WTC11 (cell line): ENCODE measurements around the gene TXNIP. TPM values are rescaled to one million over a fixed set of nuclear protein-coding genes. Genes with fewer than 3 reads are reported as not detected.

Source experiments
- ATAC-seq: fragments of 200-7000 bp; cut with Tn5 transposase; 2 replicates; pipeline ENCODE4 v1.10.0; 2021; ENCODE audit warnings: mild to moderate bottlenecking, moderate library complexity
- CTCF ChIA-PET: fragments of 300-600 bp; sonication (Branson Sonifier 250); formaldehyde crosslinking; loops from one replicate; lab custom pipeline; 2021; ENCODE audit warnings: antibody characterized with exemption; lab: Charles Lee
- POLR2A ChIA-PET: fragments of 350-600 bp; sonication (Branson Sonifier 250); formaldehyde crosslinking; loops from one replicate; lab custom pipeline; 2021; ENCODE audit warnings: antibody characterized with exemption; lab: Charles Lee
- DNase-seq: peaks from one replicate; pipeline ENCODE4 v3.0.0; 2021; ENCODE audit warnings: low spot score
- H3K27ac Mint-ChIP-seq: 2 replicates; pipeline ENCODE4 v1.8.0; 2021; ENCODE audit warnings: mixed read lengths
- H3K27me3 Mint-ChIP-seq: 2 replicates; pipeline ENCODE4 v1.8.0; 2021; ENCODE audit warnings: low read depth, mild to moderate bottlenecking, moderate library complexity, mixed read lengths
- H3K36me3 Mint-ChIP-seq: 2 replicates; pipeline ENCODE4 v1.8.0; 2021; ENCODE audit warnings: mixed read lengths
- H3K4me1 Mint-ChIP-seq: 2 replicates; pipeline ENCODE4 v1.8.0; 2022; ENCODE audit warnings: mixed read lengths
- H3K4me3 Mint-ChIP-seq: 2 replicates; pipeline ENCODE4 v1.8.0; 2021; ENCODE audit warnings: mild to moderate bottlenecking, moderate library complexity, mixed read lengths
- H3K9me3 Mint-ChIP-seq: 2 replicates; pipeline ENCODE4 v1.8.0; 2021; ENCODE audit warnings: mixed read lengths
- FOXJ3 ChIP-seq: sonication (generic); formaldehyde crosslinking; IDR thresholded peaks from 2 replicates; pipeline ENCODE4 v1.9.0; 2021; ENCODE audit warnings: missing genetic modification reagents, mild to moderate bottlenecking, borderline replicate concordance
- GRHL2 ChIP-seq: fragments of 250-450 bp; sonication (Bioruptor Pico); IDR thresholded peaks from 2 replicates; pipeline ENCODE4 v1.8.0; 2022; ENCODE audit warnings: mild to moderate bottlenecking, moderate library complexity; ENCODE audit not compliant: insufficient replicate concordance, severe bottlenecking
- IRF2 ChIP-seq: sonication (generic); formaldehyde crosslinking; IDR thresholded peaks from 2 replicates; pipeline ENCODE4 v1.8.0; 2022; ENCODE audit warnings: low read depth, missing genetic modification reagents, borderline replicate concordance
- KAT7 ChIP-seq: sonication (generic); formaldehyde crosslinking; IDR thresholded peaks from 2 replicates; pipeline ENCODE4 v1.8.1; 2023; ENCODE audit warnings: missing genetic modification reagents, mild to moderate bottlenecking, borderline replicate concordance
- MXD4 ChIP-seq: fragments of 250-450 bp; sonication (Bioruptor Pico); IDR thresholded peaks from 2 replicates; pipeline ENCODE4 v1.8.0; 2021; ENCODE audit warnings: mild to moderate bottlenecking, moderate library complexity, borderline replicate concordance
- NFYB ChIP-seq: sonication (generic); formaldehyde crosslinking; conservative IDR thresholded peaks from 2 replicates; pipeline ENCODE4 v1.8.0; 2022; ENCODE audit warnings: low read depth, missing genetic modification reagents
- NR2C2 ChIP-seq: sonication (generic); formaldehyde crosslinking; IDR thresholded peaks from 2 replicates; pipeline ENCODE4 v1.8.0; 2022; ENCODE audit warnings: mild to moderate bottlenecking, missing genetic modification reagents
- RELA ChIP-seq: sonication (generic); formaldehyde crosslinking; IDR thresholded peaks from 2 replicates; pipeline ENCODE4 v1.8.1; 2022; ENCODE audit warnings: missing genetic modification reagents, mild to moderate bottlenecking, borderline replicate concordance
- SMAD3 ChIP-seq: sonication (generic); formaldehyde crosslinking; IDR thresholded peaks from 2 replicates; pipeline ENCODE4 v1.8.0; 2022; ENCODE audit warnings: missing genetic modification reagents, mild to moderate bottlenecking, borderline replicate concordance
- SMAD4 ChIP-seq: sonication (generic); formaldehyde crosslinking; IDR thresholded peaks from 2 replicates; pipeline ENCODE4 v1.8.0; 2022; ENCODE audit warnings: mild to moderate bottlenecking, missing genetic modification reagents
- SP1 ChIP-seq: sonication (generic); formaldehyde crosslinking; conservative IDR thresholded peaks from 2 replicates; pipeline ENCODE4 v1.8.1; 2022; ENCODE audit warnings: missing genetic modification reagents
- ZNF396 ChIP-seq: fragments of 250-450 bp; sonication (Bioruptor Pico); IDR thresholded peaks from 2 replicates; pipeline ENCODE4 v1.8.0; 2021; ENCODE audit warnings: mild to moderate bottlenecking, moderate library complexity, borderline replicate concordance
- ZNF416 ChIP-seq: fragments of 250-450 bp; sonication (Bioruptor Pico); IDR thresholded peaks from 2 replicates; pipeline ENCODE4 v1.9.0; 2021; ENCODE audit warnings: mild to moderate bottlenecking, inconsistent platforms
- ZNF671 ChIP-seq: fragments of 250-450 bp; sonication (Bioruptor Pico); IDR thresholded peaks from 2 replicates; pipeline ENCODE4 v1.8.0; 2021; ENCODE audit warnings: mild to moderate bottlenecking
- total RNA-seq: library from RNA; stranded (reverse); gene quantifications from 3 replicates; pipeline ENCODE4 v1.2.3, GENCODE V29; 2021
- TF ChIP-seq, protein P1 (sequence below): sonication (generic); formaldehyde crosslinking; IDR thresholded peaks from 2 replicates; pipeline ENCODE4 v1.8.1; 2023; ENCODE audit warnings: mild to moderate bottlenecking, missing genetic modification reagents, borderline replicate concordance
- TF ChIP-seq, protein P2 (sequence below): sonication (generic); formaldehyde crosslinking; IDR thresholded peaks from 2 replicates; pipeline ENCODE4 v1.8.1; 2022; ENCODE audit warnings: mild to moderate bottlenecking, moderate library complexity, missing genetic modification reagents
- TF ChIP-seq, protein P3 (sequence below): sonication (generic); formaldehyde crosslinking; IDR thresholded peaks from 2 replicates; pipeline ENCODE4 v1.8.0; 2022; ENCODE audit warnings: mild to moderate bottlenecking, missing genetic modification reagents
- TF ChIP-seq, protein P4 (sequence below): sonication (generic); formaldehyde crosslinking; IDR thresholded peaks from 2 replicates; pipeline ENCODE4 v1.8.0; 2023; ENCODE audit warnings: missing genetic modification reagents, mild to moderate bottlenecking, borderline replicate concordance

TXNIP gene
- total RNA-seq, 1 experiment from 2014 or later: 56.7 TPM

DNA sequence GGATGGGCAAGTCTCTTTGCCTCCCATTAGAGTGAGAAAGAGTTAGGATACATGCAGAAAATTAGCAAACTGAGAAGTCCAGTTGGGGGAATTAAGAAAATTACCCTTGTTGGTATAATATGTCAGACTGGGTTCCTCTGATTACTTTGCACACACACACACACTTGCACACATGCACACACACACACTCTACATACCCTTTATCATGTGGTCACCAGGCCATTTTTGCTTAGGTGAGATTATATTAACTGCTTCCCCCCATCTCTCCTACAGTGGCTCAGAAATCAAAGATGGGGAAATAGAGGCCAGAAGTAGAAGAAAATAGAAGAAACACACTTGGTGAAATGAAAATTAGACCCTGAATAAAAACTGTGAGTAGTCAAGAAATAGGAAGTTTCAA is 37.6 kb downstream of the TXNIP start (continued):
- TF ChIP-seq, protein P1, sequence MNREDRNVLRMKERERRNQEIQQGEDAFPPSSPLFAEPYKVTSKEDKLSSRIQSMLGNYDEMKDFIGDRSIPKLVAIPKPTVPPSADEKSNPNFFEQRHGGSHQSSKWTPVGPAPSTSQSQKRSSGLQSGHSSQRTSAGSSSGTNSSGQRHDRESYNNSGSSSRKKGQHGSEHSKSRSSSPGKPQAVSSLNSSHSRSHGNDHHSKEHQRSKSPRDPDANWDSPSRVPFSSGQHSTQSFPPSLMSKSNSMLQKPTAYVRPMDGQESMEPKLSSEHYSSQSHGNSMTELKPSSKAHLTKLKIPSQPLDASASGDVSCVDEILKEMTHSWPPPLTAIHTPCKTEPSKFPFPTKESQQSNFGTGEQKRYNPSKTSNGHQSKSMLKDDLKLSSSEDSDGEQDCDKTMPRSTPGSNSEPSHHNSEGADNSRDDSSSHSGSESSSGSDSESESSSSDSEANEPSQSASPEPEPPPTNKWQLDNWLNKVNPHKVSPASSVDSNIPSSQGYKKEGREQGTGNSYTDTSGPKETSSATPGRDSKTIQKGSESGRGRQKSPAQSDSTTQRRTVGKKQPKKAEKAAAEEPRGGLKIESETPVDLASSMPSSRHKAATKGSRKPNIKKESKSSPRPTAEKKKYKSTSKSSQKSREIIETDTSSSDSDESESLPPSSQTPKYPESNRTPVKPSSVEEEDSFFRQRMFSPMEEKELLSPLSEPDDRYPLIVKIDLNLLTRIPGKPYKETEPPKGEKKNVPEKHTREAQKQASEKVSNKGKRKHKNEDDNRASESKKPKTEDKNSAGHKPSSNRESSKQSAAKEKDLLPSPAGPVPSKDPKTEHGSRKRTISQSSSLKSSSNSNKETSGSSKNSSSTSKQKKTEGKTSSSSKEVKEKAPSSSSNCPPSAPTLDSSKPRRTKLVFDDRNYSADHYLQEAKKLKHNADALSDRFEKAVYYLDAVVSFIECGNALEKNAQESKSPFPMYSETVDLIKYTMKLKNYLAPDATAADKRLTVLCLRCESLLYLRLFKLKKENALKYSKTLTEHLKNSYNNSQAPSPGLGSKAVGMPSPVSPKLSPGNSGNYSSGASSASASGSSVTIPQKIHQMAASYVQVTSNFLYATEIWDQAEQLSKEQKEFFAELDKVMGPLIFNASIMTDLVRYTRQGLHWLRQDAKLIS: no peak
- TF ChIP-seq FOXJ3 (CRISPR knock-in tag): no peak

DNA sequence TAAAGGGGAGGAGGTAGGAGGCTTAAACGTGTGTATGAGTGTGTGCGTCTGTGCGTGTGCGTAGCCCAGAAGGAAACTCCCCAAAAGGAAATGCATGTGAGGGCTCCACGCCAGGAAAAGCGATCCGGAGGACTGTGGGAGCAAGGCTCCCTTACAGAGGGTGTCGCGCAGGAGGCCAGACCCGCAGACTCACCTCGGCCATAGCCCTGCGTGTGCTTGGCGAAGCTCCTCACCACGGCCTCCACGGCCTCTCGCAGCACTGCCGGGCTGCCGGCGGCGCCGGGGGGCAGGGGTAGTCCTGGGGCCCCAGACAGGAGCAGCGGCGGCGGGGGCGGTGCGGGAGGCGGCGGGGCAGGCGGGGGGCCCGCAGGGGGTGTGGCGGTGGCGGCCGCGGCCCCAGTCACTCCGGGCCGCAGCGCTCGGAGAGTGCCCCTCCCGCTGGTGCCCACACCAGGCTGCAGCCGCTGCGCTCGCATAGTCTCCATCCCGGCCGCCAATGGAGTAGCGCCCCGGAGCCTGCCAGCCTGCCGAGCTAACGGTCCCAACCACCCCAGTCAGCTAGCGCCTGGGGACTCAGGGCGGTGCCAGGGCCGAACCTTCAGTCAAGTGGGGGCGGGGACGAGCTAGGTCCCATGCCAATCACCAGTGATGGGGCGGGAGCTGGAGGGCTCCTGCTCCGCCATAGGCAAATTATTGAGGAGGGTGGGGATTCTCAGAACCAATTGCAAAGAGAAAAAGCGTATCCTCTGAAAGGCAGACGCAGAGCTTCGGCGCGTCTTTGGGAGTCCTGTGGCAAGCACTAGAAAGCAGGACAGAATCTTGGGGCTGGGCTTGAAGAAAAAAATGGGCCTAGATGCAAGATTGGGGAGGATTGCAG is 38.7 kb downstream of the TXNIP start, which contains the start of gene LIX1L:
TSS of gene LIX1L (minus strand) at position 575 of the 877 bp plus-strand sequence. CDS start at position 485, 90 bp downstream.
- TF ChIP-seq KAT7 (CRISPR knock-in tag): no peak
- no peak for TF ChIP-seq ZNF671 (CRISPR knock-in tag)
- peak; percentile 54; the same call in 1 of the 2 replicates for TF ChIP-seq SP1 (CRISPR knock-in tag)
- TF ChIP-seq, protein P2, sequence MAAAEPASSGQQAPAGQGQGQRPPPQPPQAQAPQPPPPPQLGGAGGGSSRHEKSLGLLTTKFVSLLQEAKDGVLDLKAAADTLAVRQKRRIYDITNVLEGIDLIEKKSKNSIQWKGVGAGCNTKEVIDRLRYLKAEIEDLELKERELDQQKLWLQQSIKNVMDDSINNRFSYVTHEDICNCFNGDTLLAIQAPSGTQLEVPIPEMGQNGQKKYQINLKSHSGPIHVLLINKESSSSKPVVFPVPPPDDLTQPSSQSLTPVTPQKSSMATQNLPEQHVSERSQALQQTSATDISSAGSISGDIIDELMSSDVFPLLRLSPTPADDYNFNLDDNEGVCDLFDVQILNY: 0 out of 2 replicates have a peak, but pooled peaks have one; percentile 31
- no peak for TF ChIP-seq RELA (CRISPR knock-in tag)
- no peak for TF ChIP-seq FOXJ3 (CRISPR knock-in tag)
- no peak for TF ChIP-seq IRF2 (CRISPR knock-in tag)
- TF ChIP-seq GRHL2 (CRISPR knock-in tag): no peak
- TF ChIP-seq NR2C2 (CRISPR knock-in tag): no peak
- TF ChIP-seq ZNF396: no peak
- TF ChIP-seq NFYB: peak; percentile 56
- no peak for TF ChIP-seq ZNF416 (CRISPR knock-in tag)
- no peak for TF ChIP-seq SMAD3 (CRISPR knock-in tag)
- TF ChIP-seq MXD4 (CRISPR knock-in tag): no peak
- TF ChIP-seq SMAD4 (CRISPR knock-in tag): no peak
- Mint-ChIP-seq H3K27ac (peak within 1 kb of the TSS; percentile 14; the same call in 1 of the 2 replicates), H3K4me3 (peak within 1 kb of the TSS; percentile 70), H3K9me3 (no peaks in the 10 kb centered on the region), H3K4me1 (peaks cover 31% of the 10 kb centered on the region), H3K36me3 (no peaks in the 10 kb centered on the region), H3K27me3 (peaks cover 92% of the 10 kb centered on the region)
- DNase-seq (peak; percentile 96), ATAC-seq (peak; percentile 86)
- POLR2A ChIA-PET: interaction anchor here (1.0 to 1.8 kb wide), 3 partner anchors 30 to 99 kb away, joined by 3 to 16 read pairs (median 11); partner anchors contain the start of genes PIAS3, RBM8A and TXNIP
- CTCF ChIA-PET: interaction anchor here (0.6 to 2.8 kb wide), 12 partner anchors 8 to 112 kb away, joined by 3 to 17 read pairs (median 8); partner anchors contain the start of genes ITGA10, NUDT17, PIAS3 and RBM8A

DNA sequence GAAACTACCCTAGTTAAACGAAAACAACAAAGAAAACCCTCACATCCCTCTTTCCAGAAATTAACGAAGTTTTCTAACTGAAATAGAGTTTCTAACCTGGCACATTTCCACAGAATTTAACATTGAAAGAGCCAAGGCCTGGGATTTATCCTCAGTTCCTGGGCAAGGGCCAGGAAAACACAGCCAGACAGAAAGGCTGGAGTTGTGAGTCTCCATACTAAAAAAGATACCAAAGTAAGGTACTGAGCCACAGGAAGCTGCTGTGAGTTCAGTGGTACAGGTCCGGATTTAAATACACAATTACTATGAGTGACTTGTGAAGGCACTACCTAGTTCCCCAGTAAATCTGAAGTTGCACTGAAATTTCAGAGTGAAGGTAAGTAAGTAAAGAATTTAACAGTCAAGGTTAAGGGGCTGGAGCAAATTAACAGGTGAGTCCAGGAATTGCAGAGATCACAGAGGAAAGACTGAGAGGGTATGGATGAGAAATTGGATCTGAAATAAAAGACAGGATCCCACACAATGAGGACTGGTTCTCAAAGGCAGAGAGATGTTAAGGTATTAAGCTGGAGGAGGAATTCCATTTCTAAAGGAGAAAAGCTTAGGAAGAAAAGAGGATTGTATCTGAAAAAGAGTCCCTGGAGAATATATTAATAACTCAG is 39.5 kb downstream of the TXNIP start:
- peak overlapping the region; percentile 70 for H3K4me3 Mint-ChIP-seq
- H3K36me3 Mint-ChIP-seq: no peaks in the 10 kb centered on the region
- H3K27ac Mint-ChIP-seq: no peak overlapping the region
- H3K27me3 Mint-ChIP-seq: peaks cover 89% of the 10 kb centered on the region
- no peaks in the 10 kb centered on the region for H3K9me3 Mint-ChIP-seq
- ATAC-seq: no peak
- peaks cover 27% of the 10 kb centered on the region for H3K4me1 Mint-ChIP-seq
- DNase-seq: no peak
- POLR2A ChIA-PET: interaction anchor here (1.8 kb wide), 1 partner anchor 30 kb away, joined by 11 read pairs; the partner anchor contains the start of gene RBM8A
- CTCF ChIA-PET: interaction anchor here (1.4 to 2.8 kb wide), 6 partner anchors 7 to 112 kb away, joined by 9 to 17 read pairs (median 12); partner anchors contain the start of gene NUDT17
- TF ChIP-seq, protein P3, sequence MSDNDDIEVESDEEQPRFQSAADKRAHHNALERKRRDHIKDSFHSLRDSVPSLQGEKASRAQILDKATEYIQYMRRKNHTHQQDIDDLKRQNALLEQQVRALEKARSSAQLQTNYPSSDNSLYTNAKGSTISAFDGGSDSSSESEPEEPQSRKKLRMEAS (CRISPR knock-in tag): no peak
- TF ChIP-seq, protein P4, sequence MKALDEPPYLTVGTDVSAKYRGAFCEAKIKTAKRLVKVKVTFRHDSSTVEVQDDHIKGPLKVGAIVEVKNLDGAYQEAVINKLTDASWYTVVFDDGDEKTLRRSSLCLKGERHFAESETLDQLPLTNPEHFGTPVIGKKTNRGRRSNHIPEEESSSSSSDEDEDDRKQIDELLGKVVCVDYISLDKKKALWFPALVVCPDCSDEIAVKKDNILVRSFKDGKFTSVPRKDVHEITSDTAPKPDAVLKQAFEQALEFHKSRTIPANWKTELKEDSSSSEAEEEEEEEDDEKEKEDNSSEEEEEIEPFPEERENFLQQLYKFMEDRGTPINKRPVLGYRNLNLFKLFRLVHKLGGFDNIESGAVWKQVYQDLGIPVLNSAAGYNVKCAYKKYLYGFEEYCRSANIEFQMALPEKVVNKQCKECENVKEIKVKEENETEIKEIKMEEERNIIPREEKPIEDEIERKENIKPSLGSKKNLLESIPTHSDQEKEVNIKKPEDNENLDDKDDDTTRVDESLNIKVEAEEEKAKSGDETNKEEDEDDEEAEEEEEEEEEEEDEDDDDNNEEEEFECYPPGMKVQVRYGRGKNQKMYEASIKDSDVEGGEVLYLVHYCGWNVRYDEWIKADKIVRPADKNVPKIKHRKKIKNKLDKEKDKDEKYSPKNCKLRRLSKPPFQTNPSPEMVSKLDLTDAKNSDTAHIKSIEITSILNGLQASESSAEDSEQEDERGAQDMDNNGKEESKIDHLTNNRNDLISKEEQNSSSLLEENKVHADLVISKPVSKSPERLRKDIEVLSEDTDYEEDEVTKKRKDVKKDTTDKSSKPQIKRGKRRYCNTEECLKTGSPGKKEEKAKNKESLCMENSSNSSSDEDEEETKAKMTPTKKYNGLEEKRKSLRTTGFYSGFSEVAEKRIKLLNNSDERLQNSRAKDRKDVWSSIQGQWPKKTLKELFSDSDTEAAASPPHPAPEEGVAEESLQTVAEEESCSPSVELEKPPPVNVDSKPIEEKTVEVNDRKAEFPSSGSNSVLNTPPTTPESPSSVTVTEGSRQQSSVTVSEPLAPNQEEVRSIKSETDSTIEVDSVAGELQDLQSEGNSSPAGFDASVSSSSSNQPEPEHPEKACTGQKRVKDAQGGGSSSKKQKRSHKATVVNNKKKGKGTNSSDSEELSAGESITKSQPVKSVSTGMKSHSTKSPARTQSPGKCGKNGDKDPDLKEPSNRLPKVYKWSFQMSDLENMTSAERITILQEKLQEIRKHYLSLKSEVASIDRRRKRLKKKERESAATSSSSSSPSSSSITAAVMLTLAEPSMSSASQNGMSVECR (CRISPR knock-in tag): no peak
